Measurements from ENCODE around the gene CYP1A2. TPM values are rescaled to one million over a fixed set of nuclear protein-coding genes. Genes with fewer than 3 reads are reported as not detected.
"Not testable (repeated sequence)": the region's sequence is repeated elsewhere in the genome, so short reads cannot be mapped to it uniquely, and the experiment has no call there.

Gene CYP1A2
- total RNA-seq, 1 experiment from 2014 or later = 0.23 TPM

GRCh38 chr15:74781431-74782258 is 33.0 kb downstream of the CYP1A2 start, which contains the start of gene CSK:
Gene CSK, plus strand, starts transcription at chr15:74782080. Its CDS starts 16,218 bp downstream, at chr15:74798298.
- peak within 1 kb of the TSS; percentile 80 for H3K4me3 ChIP-seq
- H3K27me3 ChIP-seq = no peaks in the 10 kb centered on the region
- no peaks in the 10 kb centered on the region for H3K9me3 ChIP-seq
- H3K36me3 ChIP-seq = peaks cover 27% of the 10 kb centered on the region
- peak; percentile 75 for DNase-seq

- Histone ChIP-seq H3K9me3 (no peaks in the 10 kb centered on the region), H3K4me3 (peak overlapping the region; percentile 80), H3K27me3 (no peaks in the 10 kb centered on the region), H3K36me3 (peaks cover 32% of the 10 kb centered on the region)
- DNase-seq = peak; percentile 42
Observed at GRCh38 chr15:74782259-74783071, 33.8 kb downstream of the CYP1A2 start.

- H3K4me3 ChIP-seq = peak overlapping the region; percentile 80
- no peak for DNase-seq
- peaks cover 39% of the 10 kb centered on the region for H3K36me3 ChIP-seq
- H3K9me3 ChIP-seq = no peaks in the 10 kb centered on the region
- no peaks in the 10 kb centered on the region for H3K27me3 ChIP-seq
Observed at GRCh38 chr15:74783072-74783807, 34.6 kb downstream of the CYP1A2 start.

GRCh38 chr15:74783808-74784175 is 35.1 kb downstream of the CYP1A2 start:
- no peaks in the 10 kb centered on the region for H3K9me3 ChIP-seq
- peaks cover 42% of the 10 kb centered on the region for H3K36me3 ChIP-seq
- no peaks in the 10 kb centered on the region for H3K27me3 ChIP-seq
- no peak for DNase-seq
- H3K4me3 ChIP-seq = peak overlapping the region; percentile 80

GRCh38 chr15:74784426-74785193 is 36.0 kb downstream of the CYP1A2 start:
- peak overlapping the region; percentile 80; the same call in 1 of the 2 replicates for H3K4me3 ChIP-seq
- DNase-seq = no peak
- H3K9me3 ChIP-seq = no peaks in the 10 kb centered on the region
- H3K36me3 ChIP-seq = peaks cover 51% of the 10 kb centered on the region
- no peaks in the 10 kb centered on the region for H3K27me3 ChIP-seq

GRCh38 chr15:74785194-74786032 is 36.8 kb downstream of the CYP1A2 start:
- no peaks in the 10 kb centered on the region for H3K27me3 ChIP-seq
- H3K4me3 ChIP-seq = no peak overlapping the region
- H3K9me3 ChIP-seq = no peaks in the 10 kb centered on the region
- peaks cover 51% of the 10 kb centered on the region for H3K36me3 ChIP-seq
- no peak for DNase-seq

GRCh38 chr15:74786081-74786480 is 37.4 kb downstream of the CYP1A2 start:
- DNase-seq, H3K4me3 ChIP-seq, H3K27me3 ChIP-seq, H3K9me3 ChIP-seq: not testable (repeated sequence)
- H3K36me3 ChIP-seq = peaks cover 56% of the 10 kb centered on the region

- H3K4me3 ChIP-seq = no peak overlapping the region
- H3K9me3 ChIP-seq = no peaks in the 10 kb centered on the region
- peaks cover 62% of the 10 kb centered on the region for H3K36me3 ChIP-seq
- H3K27me3 ChIP-seq = no peaks in the 10 kb centered on the region
- no peak for DNase-seq
Observed at GRCh38 chr15:74786551-74787165, 38.0 kb downstream of the CYP1A2 start.

- H3K4me3 ChIP-seq = no peak overlapping the region
- H3K36me3 ChIP-seq = peaks cover 66% of the 10 kb centered on the region
- no peaks in the 10 kb centered on the region for H3K9me3 ChIP-seq
- peak; percentile 69 for DNase-seq
- H3K27me3 ChIP-seq = no peaks in the 10 kb centered on the region
Observed at GRCh38 chr15:74787251-74788041, 38.8 kb downstream of the CYP1A2 start.

GRCh38 chr15:74788042-74788682 is 39.5 kb downstream of the CYP1A2 start:
- Histone ChIP-seq H3K9me3 (no peaks in the 10 kb centered on the region), H3K4me3 (no peak overlapping the region), H3K36me3 (peaks cover 67% of the 10 kb centered on the region), H3K27me3 (no peaks in the 10 kb centered on the region)
- no peak for DNase-seq

- H3K4me3 ChIP-seq = no peak overlapping the region
- DNase-seq = no peak
- H3K36me3 ChIP-seq = peaks cover 66% of the 10 kb centered on the region
- H3K27me3 ChIP-seq = no peaks in the 10 kb centered on the region
- no peaks in the 10 kb centered on the region for H3K9me3 ChIP-seq
Observed at GRCh38 chr15:74788683-74789151, 40.1 kb downstream of the CYP1A2 start.

GRCh38 chr15:74789171-74789631 is 40.6 kb downstream of the CYP1A2 start:
- Histone ChIP-seq H3K36me3 (peaks cover 65% of the 10 kb centered on the region), H3K4me3 (no peak overlapping the region), H3K27me3 (no peaks in the 10 kb centered on the region), H3K9me3 (no peaks in the 10 kb centered on the region)
- DNase-seq = no peak

GRCh38 chr15:74789741-74790079 is 41.1 kb downstream of the CYP1A2 start:
- no peaks in the 10 kb centered on the region for H3K27me3 ChIP-seq
- no peak overlapping the region for H3K4me3 ChIP-seq
- DNase-seq = no peak
- peaks cover 65% of the 10 kb centered on the region for H3K36me3 ChIP-seq
- no peaks in the 10 kb centered on the region for H3K9me3 ChIP-seq

Measured in MG63 (cell line).